ENCODE results near the gene CREB3L2. TPM values are rescaled to one million over a fixed set of nuclear protein-coding genes. Genes with fewer than 3 reads are reported as not detected.

CREB3L2 gene
- total and polyA plus RNA-seq, 2 of the 4 experiments (the other 2 are of a cell fraction): 42.3 to 57.9 TPM

DNA sequence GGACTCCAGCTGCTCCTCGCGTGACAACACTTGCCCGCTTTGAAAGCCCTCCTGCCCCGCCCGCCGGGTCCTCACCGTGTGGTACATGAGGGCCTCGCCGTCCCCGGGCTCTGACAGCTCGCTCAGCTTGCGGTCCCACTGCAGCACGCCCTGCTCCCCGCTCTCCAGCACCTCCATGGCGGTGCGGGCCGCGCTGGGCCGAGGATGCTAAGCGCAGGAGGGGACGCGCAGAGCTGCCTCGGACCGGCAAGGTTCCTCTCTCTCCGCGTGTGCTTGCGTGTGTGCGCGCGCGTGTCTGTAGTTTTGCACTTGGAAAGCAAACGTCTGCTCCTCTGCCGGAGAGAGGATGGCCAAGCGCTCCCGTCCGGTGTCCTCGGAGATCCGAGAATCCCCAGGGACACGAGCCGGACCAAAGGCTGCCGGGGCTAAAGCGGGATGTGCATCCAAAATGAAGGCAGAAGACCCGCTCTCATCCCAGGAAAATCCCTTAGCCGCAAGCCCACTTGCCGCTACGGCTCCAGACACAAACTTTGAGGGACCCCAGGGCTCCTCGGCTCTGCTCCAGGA lies at the start of gene CREB3L2 (continued):
- TF ChIP-seq, protein P1, sequence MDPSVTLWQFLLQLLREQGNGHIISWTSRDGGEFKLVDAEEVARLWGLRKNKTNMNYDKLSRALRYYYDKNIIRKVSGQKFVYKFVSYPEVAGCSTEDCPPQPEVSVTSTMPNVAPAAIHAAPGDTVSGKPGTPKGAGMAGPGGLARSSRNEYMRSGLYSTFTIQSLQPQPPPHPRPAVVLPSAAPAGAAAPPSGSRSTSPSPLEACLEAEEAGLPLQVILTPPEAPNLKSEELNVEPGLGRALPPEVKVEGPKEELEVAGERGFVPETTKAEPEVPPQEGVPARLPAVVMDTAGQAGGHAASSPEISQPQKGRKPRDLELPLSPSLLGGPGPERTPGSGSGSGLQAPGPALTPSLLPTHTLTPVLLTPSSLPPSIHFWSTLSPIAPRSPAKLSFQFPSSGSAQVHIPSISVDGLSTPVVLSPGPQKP (IDR thresholded peaks at IDR 0.05; ENCODE audit: borderline replicate concordance, low read depth, low read length): no peak
- TF ChIP-seq RAD21 (IDR thresholded peaks at IDR 0.05; ENCODE audit: low read length): no peak

DNA sequence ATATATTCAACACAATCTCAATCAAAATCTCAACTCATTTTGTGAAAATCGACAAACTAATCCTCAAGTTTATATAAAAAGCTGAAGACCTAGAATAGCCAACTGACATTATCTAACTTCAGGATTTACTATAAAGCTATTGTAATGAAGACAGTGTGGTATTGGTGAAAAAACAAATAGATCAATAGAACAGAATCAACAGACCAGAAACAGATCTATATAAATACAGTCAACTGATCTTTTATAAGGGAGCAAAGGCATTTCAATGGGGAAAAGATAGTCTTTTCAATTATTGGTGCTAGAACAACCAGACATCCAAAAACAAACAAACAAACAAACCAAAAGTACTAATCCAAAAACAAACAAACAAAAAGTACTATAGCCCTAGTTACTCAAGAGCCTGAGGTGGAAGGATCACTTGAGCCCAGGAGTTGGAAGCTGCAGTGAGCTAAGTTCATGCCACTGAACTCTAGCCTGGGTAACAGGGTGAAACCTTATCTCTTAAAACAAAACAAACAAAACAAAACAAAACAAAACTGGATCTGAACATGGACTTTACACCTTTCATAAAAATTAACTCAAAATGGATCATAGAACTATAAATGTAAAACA lies 47.7 kb upstream of the CREB3L2 start:
- in situ Hi-C loops (cut with MboI; ENCODE audit: low sequenced_read_pairs) (no loop called here), intact Hi-C loops (cut with micrococcal nuclease) (no loop called here), dilution Hi-C loops (cut with HindIII; ENCODE audit: low sequenced_read_pairs, unreplicated experiment) (no loop called here)
- Histone ChIP-seq H3K9me1 (ENCODE audit: insufficient read depth, low read length) (no peaks in the 10 kb centered on the region), H2BK5ac (ENCODE audit: low read depth, low read length, poor library complexity, severe bottlenecking) (no peak overlapping the region), H4K20me1 (ENCODE audit: insufficient read depth, low read length) (no peaks in the 10 kb centered on the region), H3K27ac (ENCODE audit: insufficient read depth, low read length) (no peak overlapping the region), H4K8ac (ENCODE audit: low read depth in 2 of 2, low read length in 2 of 2) (no peak overlapping the region), H4K91ac (ENCODE audit: insufficient read depth, low read depth, low read length) (no peak overlapping the region), H3K4ac (ENCODE audit: low read depth, low read length) (no peak overlapping the region), H3K18ac (ENCODE audit: low read depth, low read length) (no peak overlapping the region), H3K36me3 (ENCODE audit: control insufficient read depth, insufficient read depth, low read length) (no peaks in the 10 kb centered on the region), H3K4me1 (ENCODE audit: control insufficient read depth, insufficient read depth, low read length) (no peaks in the 10 kb centered on the region), H3K4me2 (ENCODE audit: low read depth, low read length) (no peak overlapping the region), H3K4me3 (ENCODE audit: insufficient read depth, low read depth, low read length) (no peak overlapping the region), H2AK9ac (replicated peaks; ENCODE audit: low read depth, low read length, poor library complexity) (no peak overlapping the region), H2AK5ac (ENCODE audit: low read depth, low read length) (no peak overlapping the region), H2BK20ac (ENCODE audit: low read depth, low read length) (no peak overlapping the region), H3K23ac (ENCODE audit: low read depth, low read length) (no peak overlapping the region), H3K9me3 (ENCODE audit: control insufficient read depth, insufficient read depth, low read length) (no peaks in the 10 kb centered on the region), H2BK15ac (ENCODE audit: low read depth, low read length) (no peak overlapping the region), H3K14ac (replicated peaks; ENCODE audit: low read depth, low read length) (no peak overlapping the region), H4K5ac (ENCODE audit: low read depth, low read length) (no peak overlapping the region), H3K9ac (ENCODE audit: low read depth, low read length) (no peak overlapping the region), H2AFZ (replicated peaks; ENCODE audit: low read length, poor library complexity) (no peak overlapping the region), H2BK120ac (ENCODE audit: low read depth, low read length) (no peak overlapping the region), H3K27me3 (ENCODE audit: control insufficient read depth, insufficient read depth, low read length) (no peaks in the 10 kb centered on the region; the same call in 1 of the 2 replicates), H3K56ac (ENCODE audit: extremely low read depth, insufficient read depth, low read length) (no peak overlapping the region), H3K79me1 (ENCODE audit: low read depth in 1 of 2, low read length in 2 of 2) (no peaks in the 10 kb centered on the region)
- 100% methylated on average over 1 of the region's 1 CpG; no CpG with 5 or more reads in 1 of the 2 experiments for WGBS, 2 experiments (ENCODE audit: extremely low coverage in 2 of 2, insufficient read length in 1 of 2)
- TF ChIP-seq CEBPB (IDR thresholded peaks at IDR 0.05; ENCODE audit: low read depth, low read length): no peak
- TF ChIP-seq RFX5 (IDR thresholded peaks at IDR 0.05; ENCODE audit: low read depth, low read length): no peak
- no peak for TF ChIP-seq MXI1 (IDR thresholded peaks at IDR 0.05; ENCODE audit: borderline replicate concordance, low read depth, low read length)
- TF ChIP-seq CHD1 (IDR thresholded peaks at IDR 0.05; ENCODE audit: low read depth, low read length): no peak
- TF ChIP-seq RCOR1 (IDR thresholded peaks at IDR 0.05; ENCODE audit: insufficient replicate concordance, low read length): no peak
- TF ChIP-seq BHLHE40 (IDR thresholded peaks at IDR 0.05; ENCODE audit: low read depth, low read length): no peak
- POLR2A ChIA-PET (ENCODE audit: unreplicated experiment): no interaction called here
- DNase-seq: no peak
- no TSS peak for BruUV-seq (replicated peaks)
- CTCF ChIA-PET: no interaction called here
- ATAC-seq (ENCODE audit: low read depth): no peak
